ENCODE results near the gene RGS3. TPM values are rescaled to one million over a fixed set of nuclear protein-coding genes. Genes with fewer than 3 reads are reported as not detected.

Gene RGS3
- total and polyA plus RNA-seq, 2 of the 13 experiments (the other 11 are each of a cell fraction or from before 2014, with no cell fraction given): 17.1 to 28.8 TPM

GRCh38 chr9:113506090-113506589 lies 42.6 kb downstream of the RGS3 start (continued):
- TF ChIP-seq AGO2 (optimal IDR thresholded peaks at IDR 0.05; ENCODE audit: low read depth, low read length) (peak; percentile 22), ZNF75D (CRISPR knock-in tag; IDR thresholded peaks at IDR 0.05; ENCODE audit: borderline replicate concordance) (no peak), ZNF513 (CRISPR knock-in tag; conservative IDR thresholded peaks at IDR 0.05) (no peak), CAMTA2 (CRISPR knock-in tag; IDR thresholded peaks at IDR 0.05; ENCODE audit: borderline replicate concordance) (0 out of 2 replicates have a peak, but pooled peaks have one; percentile 28), ZXDC (CRISPR knock-in tag; IDR thresholded peaks at IDR 0.05) (no peak), ZBTB38 (CRISPR knock-in tag; IDR thresholded peaks at IDR 0.05) (peak; percentile 24; the same call in 1 of the 2 replicates), POGZ (CRISPR knock-in tag; IDR thresholded peaks at IDR 0.05) (no peak), DMAP1 (CRISPR knock-in tag; IDR thresholded peaks at IDR 0.05) (no peak)
- TF ChIP-seq, protein P1, sequence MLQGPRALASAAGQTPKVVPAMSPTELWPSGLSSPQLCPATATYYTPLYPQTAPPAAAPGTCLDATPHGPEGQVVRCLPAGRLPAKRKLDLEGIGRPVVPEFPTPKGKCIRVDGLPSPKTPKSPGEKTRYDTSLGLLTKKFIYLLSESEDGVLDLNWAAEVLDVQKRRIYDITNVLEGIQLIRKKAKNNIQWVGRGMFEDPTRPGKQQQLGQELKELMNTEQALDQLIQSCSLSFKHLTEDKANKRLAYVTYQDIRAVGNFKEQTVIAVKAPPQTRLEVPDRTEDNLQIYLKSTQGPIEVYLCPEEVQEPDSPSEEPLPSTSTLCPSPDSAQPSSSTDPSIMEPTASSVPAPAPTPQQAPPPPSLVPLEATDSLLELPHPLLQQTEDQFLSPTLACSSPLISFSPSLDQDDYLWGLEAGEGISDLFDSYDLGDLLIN (CRISPR knock-in tag; IDR thresholded peaks at IDR 0.05; ENCODE audit: borderline replicate concordance): no peak
- TF ChIP-seq, protein P2, sequence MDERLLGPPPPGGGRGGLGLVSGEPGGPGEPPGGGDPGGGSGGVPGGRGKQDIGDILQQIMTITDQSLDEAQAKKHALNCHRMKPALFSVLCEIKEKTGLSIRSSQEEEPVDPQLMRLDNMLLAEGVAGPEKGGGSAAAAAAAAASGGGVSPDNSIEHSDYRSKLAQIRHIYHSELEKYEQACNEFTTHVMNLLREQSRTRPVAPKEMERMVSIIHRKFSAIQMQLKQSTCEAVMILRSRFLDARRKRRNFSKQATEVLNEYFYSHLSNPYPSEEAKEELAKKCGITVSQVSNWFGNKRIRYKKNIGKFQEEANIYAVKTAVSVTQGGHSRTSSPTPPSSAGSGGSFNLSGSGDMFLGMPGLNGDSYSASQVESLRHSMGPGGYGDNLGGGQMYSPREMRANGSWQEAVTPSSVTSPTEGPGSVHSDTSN (CRISPR knock-in tag; IDR thresholded peaks at IDR 0.05): no peak
